ENCODE results near the gene NADK.

NADK gene

DNA sequence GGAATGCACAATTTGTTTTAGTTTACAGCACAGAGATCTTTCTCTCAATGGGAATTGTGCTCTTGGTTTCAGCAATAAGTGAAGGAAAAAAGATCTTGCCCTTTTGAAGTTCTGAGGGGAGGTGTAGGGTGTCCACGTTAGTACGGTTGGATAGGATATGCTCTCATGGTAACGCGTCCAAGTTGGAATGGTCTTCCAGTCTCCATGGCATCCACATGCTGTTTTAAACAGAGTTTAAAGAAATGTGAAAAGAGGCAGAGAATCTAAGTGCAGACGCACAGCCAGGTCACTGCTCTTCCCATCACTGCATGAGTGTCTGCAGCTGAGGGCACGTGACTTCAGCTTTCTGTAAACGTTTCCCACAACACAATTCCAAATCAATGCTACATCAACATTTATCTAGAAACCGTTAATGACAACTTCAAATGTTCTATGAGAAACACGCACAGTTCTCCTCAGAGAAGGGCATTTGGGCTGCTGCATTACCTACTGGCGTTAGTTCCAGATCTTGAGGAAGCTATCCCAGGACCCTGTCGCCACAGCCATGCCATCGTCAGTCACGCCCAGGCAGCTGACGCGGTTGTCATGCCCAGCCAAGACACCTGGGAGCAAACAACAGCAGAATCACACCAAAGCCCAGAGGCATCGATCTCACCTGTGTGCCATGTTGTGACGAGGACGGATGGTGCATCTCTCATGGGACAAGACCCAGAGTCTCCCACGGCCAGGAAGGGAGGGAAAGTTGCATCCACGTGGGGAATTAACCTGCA, 8.8 kb upstream of the NADK start:
- no peak for DNase-seq

DNA sequence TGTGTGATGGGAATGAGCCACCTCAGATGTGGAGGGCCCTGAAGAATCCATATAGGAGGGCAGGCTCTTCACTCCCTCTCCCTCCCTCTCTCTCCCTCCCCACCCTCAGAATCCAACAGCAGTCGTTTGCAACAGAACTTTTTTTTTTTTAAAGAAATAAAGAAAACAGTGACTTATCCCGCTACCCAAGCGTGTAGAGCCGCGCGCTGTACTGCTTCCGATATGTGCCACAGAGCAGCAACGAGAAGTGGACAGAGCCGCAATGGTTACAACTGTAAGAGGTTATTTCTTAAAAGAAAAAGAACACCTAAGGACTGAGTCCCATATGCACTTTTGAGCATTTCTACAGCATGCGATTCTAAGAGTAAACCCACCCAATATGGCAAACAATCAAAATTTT, 7.4 kb upstream of the NADK start:
- no peak for DNase-seq

DNA sequence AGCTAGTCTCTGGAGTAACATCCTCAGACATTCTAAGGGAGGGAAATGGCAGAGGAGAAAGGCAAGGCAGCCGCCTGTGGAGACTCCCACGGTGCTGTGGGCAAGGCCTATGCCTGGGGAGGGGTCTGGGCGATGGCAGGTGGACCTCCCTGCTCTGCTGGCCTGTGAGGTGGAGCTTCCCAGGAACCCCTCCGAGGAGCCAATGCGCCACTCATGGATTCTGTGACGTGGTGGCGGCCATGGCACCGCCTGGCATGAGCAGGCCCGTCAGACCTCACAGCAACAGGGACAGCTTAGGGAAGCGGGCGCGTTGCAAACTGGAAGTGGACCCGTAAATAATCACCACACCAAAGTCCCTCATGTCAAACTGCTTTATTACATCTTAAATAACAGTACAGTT, 6.7 kb upstream of the NADK start:
- no peak for DNase-seq

DNA sequence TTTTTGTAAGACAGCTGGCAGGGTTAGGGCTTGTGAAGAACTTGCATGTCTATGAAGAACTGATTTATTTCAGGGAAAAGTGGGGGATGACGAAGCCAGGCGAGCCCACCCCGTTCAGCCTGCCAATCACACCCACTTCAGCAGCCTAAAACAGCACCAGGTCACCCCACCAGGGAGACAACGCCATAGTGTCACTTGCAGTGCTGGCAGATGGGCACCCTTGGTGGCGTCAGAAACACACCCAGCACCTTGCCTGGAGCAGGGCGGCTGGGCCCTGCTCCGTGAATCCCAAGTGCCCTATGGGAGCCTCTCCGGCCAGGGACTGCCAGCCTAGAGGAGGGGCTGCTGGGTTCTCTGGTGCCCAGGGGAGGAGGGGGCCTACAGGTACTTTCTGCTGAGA, 5.0 kb upstream of the NADK start:
- no peak for DNase-seq

DNA sequence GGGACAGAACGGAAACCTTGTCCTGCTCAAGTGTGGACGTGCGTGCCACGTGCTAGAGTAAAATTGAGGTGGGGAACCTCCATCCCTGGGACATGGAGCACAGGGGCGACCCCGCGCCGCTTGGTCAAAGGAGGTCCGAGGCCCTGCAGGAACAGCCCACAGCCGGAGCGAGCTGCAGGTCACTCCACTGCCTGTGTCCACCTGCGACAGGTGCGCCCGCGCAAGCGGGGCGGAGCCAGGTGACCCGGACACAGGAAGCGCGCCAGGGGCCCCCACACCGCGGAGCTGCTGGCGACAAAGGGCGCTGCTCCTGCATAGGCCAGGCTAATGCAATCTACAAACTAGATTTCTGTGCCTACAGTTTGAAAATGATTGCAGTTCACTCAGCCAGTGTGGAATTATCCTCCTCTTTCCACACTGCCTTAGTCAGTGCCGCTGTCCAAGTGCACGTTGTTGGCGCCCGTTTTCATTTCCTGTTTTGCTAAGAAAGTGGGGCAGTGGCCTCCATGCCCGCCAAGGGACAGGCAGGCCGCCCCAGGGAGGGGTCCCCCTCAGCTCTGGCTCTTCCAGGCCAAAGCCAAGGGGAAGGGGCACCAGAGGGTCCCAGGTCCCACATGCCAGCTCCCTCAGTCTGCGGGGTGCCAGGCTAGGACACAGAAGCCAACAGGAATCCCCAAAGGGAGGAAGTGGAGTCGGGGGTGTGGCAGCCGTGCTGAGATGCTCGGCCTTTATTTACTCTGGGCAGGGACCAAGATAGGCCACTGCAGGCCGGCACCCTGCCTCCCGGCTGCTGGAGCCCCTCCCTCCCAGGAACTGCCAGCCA, 4.3 kb upstream of the NADK start:
- peak in 1 of 2 donors; percentile 36 for DNase-seq

DNA sequence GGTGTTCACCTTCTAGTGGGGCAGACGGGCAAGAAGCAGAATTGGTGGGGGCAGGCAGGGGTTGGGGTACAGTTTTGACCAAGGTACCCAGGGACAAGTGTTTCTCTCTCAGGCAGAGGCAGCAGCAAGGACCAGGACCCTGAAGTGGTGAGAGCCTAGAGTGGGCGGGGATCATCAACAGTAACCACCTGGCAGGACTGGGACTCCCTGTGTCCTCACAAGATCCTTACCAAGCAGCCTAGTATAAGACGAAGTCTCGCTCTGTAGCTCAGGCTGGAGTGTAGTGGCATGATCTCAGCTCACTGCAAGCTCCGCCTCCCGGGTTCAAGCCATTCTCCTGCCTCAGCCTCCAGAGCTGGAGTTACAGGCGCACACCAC, 3.2 kb upstream of the NADK start:
- no peak for DNase-seq

DNA sequence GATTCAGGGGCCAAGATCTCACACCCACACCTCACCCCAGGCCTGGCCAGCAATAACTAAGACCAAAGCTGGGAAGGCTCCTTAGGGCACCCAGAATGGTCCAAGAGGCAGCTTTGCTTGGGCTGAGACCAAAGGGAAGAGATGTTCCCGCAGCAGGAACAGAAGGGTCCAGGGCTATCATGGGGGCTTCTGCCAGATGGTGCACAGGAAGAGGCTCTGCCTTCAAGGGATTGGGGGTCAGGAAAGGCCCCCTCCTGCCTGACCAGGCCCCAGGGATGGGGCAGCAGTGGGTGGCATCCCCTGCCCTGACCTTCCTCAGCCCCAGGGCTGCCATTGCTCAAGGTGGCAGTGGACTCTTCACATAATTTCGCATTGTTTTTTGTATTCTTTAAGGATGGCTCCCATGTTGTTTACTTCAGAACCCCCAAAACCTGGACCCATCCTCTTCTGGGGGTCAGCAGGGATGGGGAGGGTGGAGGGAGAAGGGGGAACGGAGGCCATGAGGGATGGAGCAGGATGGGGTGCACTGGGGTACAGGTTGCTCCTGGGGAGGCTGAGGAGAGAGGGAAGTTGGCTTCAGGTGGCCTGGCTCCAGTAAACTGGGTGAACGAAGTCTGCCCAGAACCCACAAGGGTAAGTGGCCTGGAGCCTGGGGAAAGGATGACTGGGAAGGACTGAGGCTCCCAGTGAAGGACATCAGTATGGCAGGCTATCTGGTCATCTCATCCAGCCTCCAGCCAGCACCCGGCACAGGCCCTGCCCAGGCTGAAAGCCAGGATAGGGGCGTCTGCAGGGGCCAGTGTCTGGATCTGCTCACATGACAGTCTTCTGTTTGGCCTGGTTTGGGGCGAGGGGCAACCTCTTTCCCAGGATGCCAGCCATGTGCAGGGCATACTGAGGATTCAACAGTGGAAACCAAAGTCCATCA, 2.6 kb upstream of the NADK start:
- peak in 1 of 2 donors; percentile 1 for DNase-seq

DNA sequence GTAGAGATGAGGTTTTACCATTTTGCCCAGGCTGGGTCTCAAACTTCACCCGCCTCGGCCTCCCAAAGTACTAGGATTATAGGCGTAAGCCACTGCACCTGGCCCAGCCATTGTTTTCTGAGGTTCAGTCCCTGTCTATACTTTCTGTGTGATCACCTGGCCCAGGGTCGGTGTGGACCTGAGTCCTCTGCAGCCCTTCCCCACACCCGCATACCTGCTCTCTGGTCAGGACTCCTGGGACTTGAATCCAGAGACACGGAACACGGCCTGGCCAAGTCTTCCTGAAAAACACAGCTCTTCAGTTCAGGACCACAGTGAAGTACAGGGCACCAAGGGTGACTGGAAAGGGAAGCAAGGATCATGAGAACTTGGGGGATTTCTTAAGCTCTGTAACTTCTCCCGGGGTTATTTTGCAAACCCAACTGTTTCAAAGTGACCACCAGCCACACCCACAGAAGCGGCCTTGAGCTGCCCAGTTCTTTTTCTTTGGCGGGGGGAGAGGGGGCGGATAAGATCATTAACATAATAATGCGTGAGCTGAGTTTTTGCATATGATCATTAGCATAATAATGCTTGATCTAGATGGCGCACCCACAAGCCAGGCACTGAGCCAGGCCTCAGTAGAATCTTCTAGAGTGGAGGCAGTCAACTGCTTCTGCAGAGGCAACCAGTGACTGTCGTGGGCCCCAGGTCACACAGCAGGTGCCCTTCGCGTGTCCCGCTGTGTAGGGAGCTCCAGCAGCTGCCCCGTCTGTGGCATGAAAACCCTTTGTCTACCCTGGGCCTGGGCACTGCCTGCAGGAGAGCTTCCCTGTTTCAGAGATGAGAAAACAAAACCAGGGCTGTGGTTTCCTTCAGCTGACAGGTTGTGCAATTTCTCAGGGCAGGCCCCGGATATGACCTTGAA, 1.7 kb upstream of the NADK start:
- DNase-seq = peak; percentile 75 to 78

DNA sequence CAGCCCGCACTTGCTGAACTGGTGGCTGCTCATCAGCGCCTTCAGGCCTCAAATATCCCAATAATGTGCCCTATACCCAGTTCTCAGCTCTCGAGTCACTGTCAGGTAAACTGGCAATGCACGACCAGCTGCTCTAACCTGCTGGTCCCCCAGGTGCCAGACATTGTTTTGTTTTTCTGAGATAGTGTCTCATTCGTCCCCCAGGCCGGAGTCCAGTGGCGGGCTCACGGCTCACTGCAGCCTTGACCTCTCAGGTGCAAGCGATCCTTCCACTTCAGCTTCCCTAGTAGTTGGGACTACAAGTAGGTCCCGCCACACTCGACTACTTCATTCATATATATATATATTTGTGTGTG, 1.0 kb upstream of the NADK start:
- no peak for DNase-seq

DNA sequence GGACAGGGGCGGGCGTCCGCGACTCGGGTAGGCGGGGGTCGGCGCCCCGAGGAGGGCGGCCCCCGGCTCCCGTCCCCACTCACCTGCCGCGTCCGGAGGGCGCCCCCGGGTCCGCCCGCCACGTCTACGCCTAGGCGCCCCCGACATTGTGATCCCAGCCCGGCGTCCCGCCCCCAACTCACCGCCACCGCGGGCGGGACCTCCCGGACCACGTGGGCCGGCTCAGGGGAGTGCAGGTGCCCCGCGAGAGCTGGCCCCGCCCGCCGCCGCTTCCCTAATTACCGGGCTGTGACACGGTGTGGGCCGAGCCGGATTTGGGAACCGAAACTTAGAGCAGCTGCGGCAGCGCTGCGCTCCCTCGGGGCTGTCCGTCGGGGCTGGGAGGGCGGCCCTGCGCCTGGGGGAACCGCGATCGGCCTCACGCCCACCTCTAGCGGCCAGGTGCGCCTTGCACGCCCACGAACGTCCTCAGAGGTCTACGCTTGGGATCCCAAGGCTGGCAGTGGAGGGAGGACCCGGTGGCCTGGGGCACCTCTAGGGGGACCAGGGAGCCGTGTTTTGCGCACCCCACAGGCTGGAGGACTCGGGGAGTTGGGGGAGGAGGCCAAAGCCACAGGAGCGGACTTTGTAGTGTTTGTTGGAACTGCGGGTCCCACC, 521 bp upstream of the NADK start:
- peak; percentile 85 to 93 for DNase-seq

DNA sequence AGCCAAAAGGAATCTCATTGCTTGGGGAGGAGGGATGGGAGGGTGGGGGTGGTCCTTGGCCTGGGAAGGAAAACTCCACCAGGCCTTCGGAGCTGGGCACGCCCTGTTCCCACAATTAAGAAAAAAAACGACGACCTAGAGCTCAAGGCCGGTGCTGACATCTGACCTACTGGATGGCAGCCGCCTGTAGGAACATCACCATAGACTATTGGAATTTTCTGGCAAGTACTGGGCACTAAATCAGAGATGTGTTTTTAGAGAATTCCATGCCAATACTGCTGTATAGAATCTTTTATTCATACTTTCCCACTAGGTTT, 729 bp downstream of the NADK start:
- no peak for DNase-seq

DNA sequence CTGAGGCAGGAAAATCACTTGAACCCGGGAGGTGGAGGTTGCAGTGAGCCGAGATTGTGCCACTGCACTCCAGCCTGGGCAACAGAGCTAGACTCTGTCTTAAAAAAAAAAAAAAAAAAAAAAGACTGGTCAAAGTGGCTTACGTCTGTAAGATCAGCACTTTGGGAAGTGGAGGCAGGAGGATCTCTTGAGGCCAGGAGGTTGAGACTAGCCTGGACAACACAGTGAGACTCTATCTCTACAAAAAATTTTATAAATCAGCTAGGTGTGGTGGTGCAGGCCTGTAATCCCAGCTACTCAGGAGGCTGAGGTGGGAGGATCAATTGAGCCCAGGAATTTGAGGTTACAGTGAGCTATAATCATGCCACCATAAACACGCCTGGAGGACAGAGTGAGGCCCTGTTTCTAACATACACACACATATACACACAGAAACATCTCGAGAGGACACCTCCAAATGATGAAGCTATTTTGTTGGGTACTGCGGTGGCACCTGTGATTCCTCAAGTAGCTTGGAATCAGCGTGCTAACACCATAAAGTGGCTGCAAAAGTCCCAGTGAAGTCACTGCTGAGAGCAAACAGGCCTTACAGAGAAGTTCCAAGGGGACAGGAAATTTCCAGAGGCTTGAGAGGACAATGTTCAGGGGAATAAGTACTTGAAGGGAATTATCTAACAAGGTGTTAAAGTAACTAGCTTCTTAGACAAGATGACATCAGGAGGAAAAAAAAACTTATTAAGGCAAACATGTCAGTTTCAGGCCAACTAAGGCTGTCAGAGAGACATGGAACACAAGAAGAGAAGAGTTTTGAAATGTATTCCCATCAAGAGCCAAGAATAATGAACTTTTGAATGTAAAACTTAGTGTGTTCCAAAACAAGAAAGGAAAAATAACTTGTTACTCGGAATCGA, 1.3 kb downstream of the NADK start:
- DNase-seq = peak in 1 of 2 donors; percentile 4

DNA sequence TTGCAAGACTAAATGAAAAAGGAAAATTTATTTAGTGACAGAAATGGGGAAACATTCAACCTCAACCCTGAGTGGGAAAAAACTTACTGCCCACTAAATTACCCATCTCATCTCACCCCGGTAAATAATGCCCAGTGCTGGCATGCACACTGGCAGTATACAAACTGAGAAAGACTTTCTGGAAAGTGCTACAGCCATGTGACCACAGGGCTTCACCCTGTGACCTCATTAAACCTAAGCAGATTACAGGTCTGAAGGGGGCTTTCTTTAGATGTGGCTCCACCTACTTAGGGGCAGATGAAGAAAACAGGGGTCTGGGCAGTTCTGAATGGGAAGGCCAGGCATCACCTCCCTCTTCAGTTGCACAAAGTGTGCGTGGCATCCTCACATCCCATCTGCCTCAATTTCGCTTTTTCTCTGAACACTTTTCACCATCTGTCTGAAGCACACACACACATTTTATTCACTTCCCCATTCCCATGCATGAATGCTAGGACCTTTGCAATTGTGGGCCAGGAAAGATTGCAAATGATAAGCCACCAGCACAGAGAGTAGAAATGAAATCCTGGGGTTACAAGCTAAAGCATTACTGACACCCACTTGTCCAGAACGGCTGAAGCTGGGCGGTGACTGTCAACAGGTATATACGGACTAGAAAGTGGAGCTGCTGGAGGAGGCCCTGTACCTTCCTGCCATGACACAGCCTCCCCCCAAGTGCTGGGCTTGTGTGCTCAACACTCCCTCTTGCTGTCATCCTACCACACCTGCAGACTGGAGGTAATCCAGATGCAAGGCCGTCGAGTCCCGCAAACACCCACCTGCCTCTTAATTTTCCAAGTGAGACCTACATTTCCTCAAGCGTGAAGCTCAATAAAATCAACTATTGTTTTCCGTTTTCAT, 2.7 kb downstream of the NADK start:
- DNase-seq = no peak

DNA sequence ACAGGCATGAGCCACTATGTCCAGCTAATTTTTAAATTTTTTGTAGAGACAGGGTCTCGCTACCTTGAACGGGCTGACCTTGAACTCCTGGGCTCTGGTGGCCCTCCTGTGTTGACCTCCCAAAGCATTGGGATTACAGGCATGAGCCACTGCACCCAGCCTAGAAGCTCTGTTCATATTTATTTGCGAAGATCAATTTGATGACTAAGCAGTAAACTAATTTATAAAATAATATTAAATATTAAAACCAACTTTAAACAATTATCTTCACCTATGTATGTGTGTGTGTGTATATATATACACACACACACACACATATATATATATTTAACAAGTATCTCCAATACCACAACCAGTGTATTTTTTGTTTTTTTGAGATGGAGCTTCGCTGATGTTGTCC, 4.4 kb downstream of the NADK start:
- DNase-seq = no peak

DNA sequence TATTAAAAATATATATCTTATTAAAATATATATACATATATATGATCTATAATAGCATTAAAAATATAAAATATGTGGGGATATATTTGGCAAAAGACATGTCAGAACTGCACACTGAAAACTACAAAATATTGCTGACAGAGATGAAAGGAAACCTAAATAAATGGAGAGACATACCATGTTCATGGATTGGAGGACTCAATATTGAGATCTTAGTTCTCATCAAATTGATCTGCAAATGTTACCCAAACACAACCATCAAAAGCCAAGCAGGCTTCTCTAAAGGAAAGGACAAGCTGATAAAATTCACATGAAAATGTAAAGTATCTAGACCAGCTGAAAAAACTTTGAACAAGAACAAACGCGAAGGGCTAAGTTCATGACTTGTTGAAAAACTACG, 7.2 kb downstream of the NADK start:
- DNase-seq = no peak

DNA sequence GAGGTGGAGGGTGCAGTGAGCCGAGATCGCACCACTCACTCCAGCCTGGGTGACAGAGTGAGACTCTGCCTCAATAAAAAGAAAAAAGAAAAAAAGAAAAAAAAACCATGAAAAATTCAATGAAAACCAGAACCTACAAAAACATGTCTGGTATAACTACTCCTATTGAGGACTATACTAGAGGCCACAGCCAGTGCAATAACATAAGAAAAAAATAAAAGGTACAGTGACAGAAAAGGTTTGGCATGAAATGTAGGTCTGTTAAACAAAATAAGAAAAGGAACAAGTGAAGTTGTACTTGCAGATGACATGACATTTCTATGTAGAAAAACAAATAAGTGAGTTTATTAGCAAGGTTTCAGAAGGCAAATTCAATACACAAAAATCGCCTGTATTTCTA, 8.2 kb downstream of the NADK start:
- no peak for DNase-seq

DNA sequence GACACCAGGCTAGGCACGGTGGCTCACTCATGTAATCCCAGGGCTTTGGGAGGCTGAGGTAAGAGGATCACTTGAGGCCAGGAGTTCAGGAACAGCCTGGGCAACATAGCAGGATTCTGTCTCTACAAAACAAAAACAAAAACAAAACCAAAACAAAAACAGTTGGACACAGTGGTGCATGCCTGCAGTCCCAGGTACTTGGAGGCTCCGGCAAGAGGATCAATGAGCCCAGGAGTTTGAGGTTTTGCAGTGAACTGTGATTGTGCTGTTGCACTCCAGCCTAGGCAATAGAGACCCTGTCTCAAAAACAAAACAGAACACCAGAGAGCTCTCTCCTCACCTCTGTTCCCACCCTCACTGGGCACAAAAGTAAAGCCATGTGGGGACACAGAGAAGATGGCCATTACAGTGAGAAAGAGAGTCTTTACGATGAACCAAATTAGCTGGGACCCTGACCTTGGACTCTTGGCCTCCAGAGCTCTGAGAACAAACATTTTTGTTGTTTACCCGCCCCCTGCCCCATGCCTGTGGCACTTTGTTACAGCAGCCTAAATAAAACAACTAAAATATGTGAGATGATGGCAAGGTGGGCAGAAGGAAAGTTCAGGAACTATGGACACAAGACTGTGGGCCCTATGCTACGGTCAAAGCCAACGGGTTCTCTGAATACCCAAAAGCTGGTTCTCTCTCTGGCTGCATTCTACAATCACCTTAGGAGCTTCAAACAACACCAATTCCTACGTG, 9.8 kb downstream of the NADK start:
- DNase-seq = no peak

DNA sequence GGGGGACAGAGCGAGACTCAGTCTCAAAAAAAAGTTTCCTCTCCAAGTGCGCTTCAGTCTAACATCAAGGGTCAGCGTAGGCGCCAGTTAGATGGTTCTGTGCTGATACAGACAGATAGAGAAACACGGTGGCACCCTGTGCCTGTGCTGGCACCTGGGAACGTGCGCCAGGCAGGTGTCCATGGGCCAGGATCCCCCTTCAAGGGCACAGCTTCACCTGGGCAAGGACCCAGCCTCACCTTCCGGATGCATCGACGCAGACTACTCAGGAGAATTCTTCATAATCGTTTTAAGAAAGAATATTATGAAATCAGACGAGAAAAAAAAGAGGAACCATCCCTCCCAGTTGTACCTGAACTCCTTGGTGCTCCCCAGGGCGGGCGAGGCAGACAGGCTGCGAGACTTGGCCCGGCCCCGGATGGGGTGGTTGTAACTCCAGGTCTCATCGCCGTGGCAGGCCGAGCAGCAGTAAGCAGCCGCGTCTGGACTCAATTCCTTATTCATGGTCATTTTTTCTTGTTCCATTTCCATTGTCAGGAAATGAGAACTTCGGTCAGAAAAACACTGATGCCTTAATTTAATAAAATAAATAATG, 13.3 kb downstream of the NADK start:
- no peak for DNase-seq

All from CD4-positive, alpha-beta T cell treated with Interleukin-4 for 1 hour (primary cell).